ENCODE measurements around the gene IGLON5.

Gene IGLON5

DNA sequence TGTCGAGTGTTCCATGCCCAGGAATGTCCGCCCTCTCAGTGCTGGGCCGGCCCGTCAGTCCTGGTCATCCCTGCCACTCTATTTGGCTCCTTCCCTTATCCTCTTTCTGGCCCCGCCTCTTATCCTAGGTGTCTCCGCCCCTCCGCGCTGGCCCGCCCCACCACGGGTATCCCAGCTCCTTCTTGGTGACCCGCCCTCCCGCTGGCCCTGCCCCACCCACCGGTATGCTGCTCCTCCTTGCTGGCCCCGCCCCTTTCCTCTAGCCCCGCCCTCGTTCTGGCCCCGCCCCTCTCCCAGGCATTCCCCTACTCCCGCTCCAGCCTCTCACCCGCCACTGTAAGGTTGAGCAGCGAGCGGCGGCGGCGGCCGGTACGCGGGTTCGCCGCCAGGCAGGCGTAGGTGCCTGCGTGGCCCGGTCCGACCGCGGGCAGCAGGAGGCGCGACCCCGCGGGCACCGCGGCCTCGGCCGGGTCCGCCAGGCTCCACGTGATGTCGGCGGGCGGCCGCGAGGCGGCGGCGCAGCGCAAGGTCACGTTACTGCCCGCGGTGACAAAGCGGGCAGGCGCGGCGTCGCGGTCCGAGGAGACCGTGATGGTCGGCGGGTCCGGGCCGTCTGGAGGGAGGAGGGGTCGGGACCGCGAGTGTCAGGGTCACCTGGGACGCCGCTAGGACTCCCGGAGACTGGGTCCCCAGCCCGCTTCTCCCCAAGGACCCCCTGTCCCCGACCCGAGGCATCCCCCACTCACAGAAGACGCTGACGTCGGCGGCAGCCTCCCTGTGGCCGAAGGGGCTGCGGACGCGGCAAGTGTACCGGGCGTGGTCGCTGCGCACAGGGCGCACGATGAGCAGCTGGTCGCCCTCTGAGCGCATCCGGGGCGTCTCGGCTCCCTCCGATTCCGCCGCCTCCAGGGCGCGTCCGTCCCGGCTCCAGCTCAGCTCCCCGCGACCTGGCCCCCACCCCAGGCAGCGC lies 28.5 kb downstream of the IGLON5 start:
- DNase-seq: peak; percentile 96

GRCh38 chr19:51341066-51341465 lies 29.6 kb downstream of the IGLON5 start:
- DNase-seq: no peak

GRCh38 chr19:51341976-51342580 lies 30.6 kb downstream of the IGLON5 start, which contains the start of gene VSIG10L:
Gene VSIG10L (minus strand): TSS chr19:51342139. CDS start chr19:51342124, 15 bp downstream.
- DNase-seq: no peak

DNA sequence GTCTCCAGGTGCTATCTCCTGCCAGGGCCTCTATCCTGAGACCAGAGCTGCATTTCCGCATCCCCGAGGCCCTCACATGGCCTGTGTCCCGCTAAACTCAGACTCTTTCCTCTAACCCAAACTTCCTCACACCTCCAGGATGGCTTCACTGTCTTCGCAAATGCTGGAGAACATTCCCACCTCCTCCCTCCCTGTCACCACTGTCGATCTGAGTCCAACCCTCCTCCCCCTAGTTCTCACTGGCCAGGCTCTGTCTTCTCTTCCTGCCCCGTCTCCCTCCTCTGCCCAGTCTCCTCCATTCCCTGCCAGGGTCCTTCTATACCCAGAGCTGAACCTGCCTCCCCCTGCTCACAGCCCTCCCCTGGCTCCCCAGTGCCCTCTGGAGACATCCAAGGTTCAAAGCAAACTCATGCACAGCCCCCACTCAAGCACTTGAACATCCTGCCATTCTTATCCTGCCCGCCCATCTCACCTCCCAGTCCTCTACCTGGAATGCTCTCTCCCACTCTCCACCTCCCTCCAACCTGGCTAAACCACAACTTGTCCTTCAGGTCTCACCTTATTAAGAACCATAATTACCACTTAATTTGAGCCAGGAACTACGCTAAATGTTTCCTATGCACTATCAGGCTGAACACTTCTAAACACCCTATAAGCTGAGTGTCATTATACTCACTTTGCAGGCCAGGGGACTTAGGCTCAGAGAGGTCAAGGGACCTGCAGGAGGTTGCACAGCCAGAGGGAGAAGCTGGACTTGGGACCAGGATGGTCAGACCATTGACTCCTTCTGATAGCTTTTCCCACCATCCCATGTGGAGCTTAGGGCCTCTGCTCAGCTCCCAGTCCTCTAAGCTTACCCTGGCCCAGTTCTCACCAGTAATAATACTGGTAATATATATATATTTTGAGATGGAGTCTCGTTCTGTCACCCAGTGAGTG lies 31.5 kb downstream of the IGLON5 start:
- DNase-seq: no peak

DNA sequence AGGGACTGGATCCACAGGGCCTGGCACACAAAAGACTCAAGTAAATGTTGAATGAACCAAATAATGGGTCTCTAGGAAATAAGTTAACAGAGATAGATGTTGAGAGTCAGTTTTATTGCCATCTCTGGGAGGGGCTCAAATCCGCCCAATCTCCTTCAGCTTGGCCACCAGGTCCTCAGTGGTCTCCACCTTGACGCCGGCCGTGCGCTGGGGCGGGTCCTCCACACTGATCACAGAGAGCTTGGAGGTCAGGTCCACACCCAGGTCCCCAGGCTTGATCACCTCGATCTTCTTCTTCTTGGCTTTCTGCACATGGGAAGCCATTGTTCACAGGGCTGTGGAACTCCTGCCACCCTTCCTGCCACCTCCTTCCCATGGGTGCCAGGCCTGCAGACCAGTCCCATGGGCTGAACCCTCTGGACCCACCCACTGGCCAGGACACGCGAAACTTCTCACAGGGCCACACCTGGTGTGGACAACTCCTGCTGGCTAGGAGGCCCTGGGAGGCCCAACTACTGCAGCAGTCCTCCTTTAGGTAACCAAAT lies 33.7 kb downstream of the IGLON5 start:
- DNase-seq: no peak

DNA sequence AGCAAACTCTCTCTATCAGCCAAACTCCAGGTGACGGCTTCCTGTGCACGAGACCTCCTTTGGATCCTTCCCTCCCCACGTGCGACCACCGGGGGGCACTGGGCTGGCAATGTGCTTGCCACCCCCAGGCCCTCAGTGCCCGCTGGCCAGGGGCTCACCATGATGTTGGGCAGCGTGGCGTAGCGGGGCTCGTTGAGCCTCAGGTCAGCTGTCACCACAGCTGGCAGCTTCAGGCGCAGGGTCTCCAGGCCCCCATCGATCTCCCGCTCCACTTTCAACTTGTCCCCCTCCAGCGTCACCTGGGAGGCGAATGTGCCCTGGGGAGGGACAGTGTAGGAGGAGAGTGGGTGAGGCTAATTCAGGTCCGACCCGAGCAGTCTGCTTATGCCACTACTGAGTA lies 35.3 kb downstream of the IGLON5 start:
- no peak for DNase-seq

- DNase-seq: no peak
Measured at GRCh38 chr19:51347209-51347928, 35.9 kb downstream of the IGLON5 start.

DNA sequence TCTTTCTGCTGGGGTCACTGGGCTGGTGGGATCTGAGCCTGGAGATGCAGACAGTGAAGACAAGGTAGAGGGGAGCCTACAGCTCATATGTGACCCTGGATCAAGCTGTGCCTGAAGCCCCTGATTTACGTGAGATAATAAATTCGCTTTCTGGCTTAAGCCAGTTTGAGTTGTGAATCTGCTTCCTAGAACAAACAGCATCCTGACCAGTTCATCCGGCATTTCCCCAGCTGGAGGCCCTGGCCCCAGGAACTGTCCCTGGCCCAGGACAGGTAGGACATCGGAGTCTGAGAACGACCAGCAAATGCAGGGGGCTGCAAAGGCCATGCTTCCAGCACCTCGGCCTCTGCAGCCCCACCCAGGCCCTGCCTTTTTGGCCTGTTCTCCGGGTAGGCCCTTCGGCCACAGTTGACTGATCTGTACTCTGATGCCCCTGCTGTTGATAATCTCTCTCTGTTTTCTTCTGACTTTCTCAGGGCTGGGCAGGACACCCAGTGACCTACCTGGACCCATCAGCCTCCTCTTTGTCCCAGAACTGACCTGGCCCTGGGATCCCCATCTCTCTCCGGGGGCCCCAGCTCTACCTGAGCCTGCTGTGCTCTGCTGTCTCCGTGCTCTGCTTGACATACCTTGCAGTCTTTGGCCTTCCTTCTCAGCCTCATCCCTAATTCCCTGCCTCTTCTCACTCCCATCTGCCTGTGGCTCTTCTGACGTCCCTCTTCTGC lies 40.0 kb downstream of the IGLON5 start:
- DNase-seq: no peak

GRCh38 chr19:51352783-51353360 lies 41.4 kb downstream of the IGLON5 start:
- no peak for DNase-seq

- no peak for DNase-seq
Measured at GRCh38 chr19:51354103-51354741, 42.8 kb downstream of the IGLON5 start.

- DNase-seq: no peak
Measured at GRCh38 chr19:51354742-51355148, 43.3 kb downstream of the IGLON5 start.

- DNase-seq: no peak
Measured at GRCh38 chr19:51356159-51356801, 44.8 kb downstream of the IGLON5 start.

- DNase-seq: no peak
Measured at GRCh38 chr19:51357952-51358351, 46.5 kb downstream of the IGLON5 start.

DNA sequence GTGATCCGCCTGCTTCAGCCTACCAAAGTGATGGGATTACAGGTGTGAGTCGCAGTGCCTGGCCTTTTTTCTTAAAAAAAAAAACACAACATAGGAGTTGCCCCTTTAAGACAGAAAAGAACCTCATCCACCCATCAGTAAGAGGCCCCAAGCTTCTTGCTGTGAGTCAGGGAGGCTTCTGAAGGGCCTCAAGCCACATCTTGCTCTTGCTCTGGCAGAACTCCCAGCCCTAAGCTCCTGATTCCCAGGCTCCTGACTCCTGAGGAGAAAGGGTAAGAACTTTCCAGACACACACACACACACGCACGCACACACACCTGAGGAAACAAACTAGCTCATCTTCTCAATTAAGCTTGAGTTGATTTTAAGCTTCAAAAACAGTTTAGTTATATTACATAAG lies 47.9 kb downstream of the IGLON5 start:
- DNase-seq: no peak

DNA sequence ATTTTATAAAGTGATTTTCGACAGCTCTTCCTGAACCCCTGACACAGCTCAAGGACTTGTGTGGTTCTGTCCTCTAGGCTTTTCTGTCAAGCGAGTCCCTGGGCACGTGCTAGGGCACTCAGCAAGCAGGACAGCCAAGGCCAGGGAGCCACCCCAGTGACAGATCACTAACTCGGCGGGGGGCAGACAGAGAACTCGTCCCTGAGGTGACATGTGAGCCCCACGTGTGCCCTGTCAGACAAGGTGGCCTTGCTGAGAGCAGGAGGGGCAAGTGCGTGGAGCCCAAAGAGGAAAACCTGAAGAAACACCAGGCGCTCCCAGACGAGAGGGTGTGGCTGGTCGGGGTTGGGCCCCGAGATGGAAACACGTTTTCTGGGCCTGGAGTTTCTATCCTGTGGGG lies 49.8 kb downstream of the IGLON5 start:
- DNase-seq: no peak

DNA sequence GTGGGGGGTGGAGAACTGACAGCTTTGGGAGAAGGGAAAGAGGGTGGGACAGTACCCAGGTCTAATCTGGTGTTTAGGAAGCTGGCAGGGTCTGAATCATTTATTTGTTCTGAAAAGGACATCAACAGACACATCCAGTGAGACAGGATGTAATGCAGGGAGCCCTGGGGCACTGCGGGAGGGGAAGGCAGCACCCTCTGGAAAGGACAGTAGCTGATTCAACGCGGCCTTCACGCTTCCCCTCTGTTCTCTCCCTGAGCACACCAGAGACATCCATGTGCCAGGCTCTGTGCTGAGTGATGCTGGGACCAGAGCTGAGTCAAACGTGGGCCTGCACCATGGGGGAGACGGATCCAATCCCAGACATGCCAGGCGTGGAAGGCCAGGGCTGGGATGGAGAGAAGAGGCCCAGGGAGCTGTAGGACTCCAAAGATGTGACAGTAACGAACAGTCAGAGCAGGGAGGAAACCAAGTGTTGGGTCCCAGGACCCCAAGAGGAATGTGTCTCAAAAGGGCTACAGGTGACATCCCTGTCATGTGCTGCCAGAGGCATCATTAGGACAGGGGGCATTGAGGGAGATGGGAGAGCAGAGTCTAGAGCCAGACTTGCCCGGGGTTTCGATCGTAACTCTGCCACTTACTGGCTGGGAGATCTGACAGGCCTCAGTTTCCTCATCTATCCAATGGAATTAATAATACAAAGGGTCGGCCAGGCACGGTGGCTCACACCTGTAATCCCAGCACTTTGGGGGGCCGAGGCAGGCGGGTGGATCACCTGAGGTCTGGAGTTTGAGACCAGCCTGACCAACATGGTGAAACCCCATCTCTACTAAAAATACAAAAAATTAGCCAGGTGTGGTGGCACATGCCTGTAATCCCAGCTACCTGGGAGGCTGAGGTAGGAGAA lies 53.0 kb downstream of the IGLON5 start:
- DNase-seq: peak; percentile 13

GRCh38 chr19:51365211-51365964 lies 53.9 kb downstream of the IGLON5 start:
- peak; percentile 36 for DNase-seq

- DNase-seq: no peak
Measured at GRCh38 chr19:51365965-51366388, 54.5 kb downstream of the IGLON5 start, which contains the start of gene ETFB. Gene ETFB (minus strand): TSS chr19:51366388. CDS start chr19:51366326, 62 bp downstream.

Measured in T1000 (cell line).